GM06990 (cell line): ENCODE data around the gene DHDH.

ENCODE experiments used
- DNase-seq: peaks from one replicate; pipeline ENCODE4 v3.0.0-alpha.2; 2011; ENCODE audit not compliant: insufficient read length; ENCODE audit errors: extremely low read depth
- H3K27me3 ChIP-seq: replicated peaks from 2 replicates; pipeline ENCODE4 v1.6.0; 2011; ENCODE audit warnings: low read length; ENCODE audit not compliant: control insufficient read depth, insufficient read depth
- H3K36me3 ChIP-seq: 2 replicates; pipeline ENCODE4 v1.5.1; 2011; ENCODE audit warnings: low read length; ENCODE audit not compliant: control insufficient read depth, insufficient read depth
- H3K4me3 ChIP-seq: replicated peaks from 2 replicates; pipeline ENCODE4 v1.5.1; 2011; ENCODE audit warnings: low read depth, mild to moderate bottlenecking, control low read depth, low read length
- CTCF ChIP-seq: IDR thresholded peaks from 2 replicates; pipeline ENCODE4 v1.5.1; 2011; ENCODE audit warnings: low read length, control low read depth, mild to moderate bottlenecking, inconsistent platforms; ENCODE audit not compliant: insufficient read depth, poor library complexity, severe bottlenecking

DHDH gene

GRCh38 chr19:48962849-48963165 is 29.3 kb downstream of the DHDH start:
- Histone ChIP-seq H3K4me3 (peak overlapping the region; percentile 15), H3K36me3 (peaks cover 6% of the 10 kb centered on the region), H3K27me3 (no peaks in the 10 kb centered on the region)
- no peak for TF ChIP-seq CTCF
- no peak for DNase-seq

- H3K36me3 ChIP-seq = peaks cover 7% of the 10 kb centered on the region
- H3K27me3 ChIP-seq = no peaks in the 10 kb centered on the region
- DNase-seq = peak; percentile 86
- no peak for TF ChIP-seq CTCF
- H3K4me3 ChIP-seq = peak overlapping the region; percentile 12; the same call in 1 of the 2 replicates
Observed at GRCh38 chr19:48963371-48964204, 30.1 kb downstream of the DHDH start.

GRCh38 chr19:48964205-48965039 is 30.9 kb downstream of the DHDH start:
- DNase-seq = no peak
- Histone ChIP-seq H3K36me3 (peaks cover 13% of the 10 kb centered on the region), H3K27me3 (no peaks in the 10 kb centered on the region), H3K4me3 (peak overlapping the region; percentile 74)
- no peak for TF ChIP-seq CTCF

- Histone ChIP-seq H3K36me3 (peaks cover 15% of the 10 kb centered on the region), H3K4me3 (peak within 1 kb of the TSS; percentile 74), H3K27me3 (no peaks in the 10 kb centered on the region)
- DNase-seq = peak; percentile 96
- TF ChIP-seq CTCF = no peak
Observed at GRCh38 chr19:48965040-48965805, 31.7 kb downstream of the DHDH start, which contains the start of gene FTL. Gene FTL, plus strand, starts transcription at chr19:48965309. Its CDS starts 199 bp downstream, at chr19:48965508.

GRCh38 chr19:48965806-48966540 is 32.5 kb downstream of the DHDH start:
- peak overlapping the region; percentile 74 for H3K4me3 ChIP-seq
- no peaks in the 10 kb centered on the region for H3K27me3 ChIP-seq
- TF ChIP-seq CTCF = no peak
- H3K36me3 ChIP-seq = peaks cover 18% of the 10 kb centered on the region
- peak; percentile 89 for DNase-seq
